Heart right ventricle (tissue), 16 donors: ENCODE measurements around the gene DAB2IP. TPM values are rescaled to one million over a fixed set of nuclear protein-coding genes. Genes with fewer than 3 reads are reported as not detected.
A peak's percentile ranks its signal among the peaks of the same experiment; 100 is the strongest.
"Not testable (repeated sequence)": the region's sequence is repeated elsewhere in the genome, so short reads cannot be mapped to it uniquely, and the experiment has no call there.

Experiments used
- ATAC-seq, 8 donors: fragments of 200-7000 bp; cut with Tn5 transposase; one replicate each; pipeline ENCODE4 v1.9.1; 2020; ENCODE audit warnings: mild to moderate bottlenecking in 8 of 8, moderate library complexity in 8 of 8, moderate number of reproducible peaks in 1 of 8
- DNase-seq, 2 donors: peaks; one replicate each; pipeline ENCODE4 v3.0.0-alpha.2; 2020
- H3K27ac ChIP-seq, 10 donors: fragments of 200-600 bp; sonication (generic) in 2 of 10; one replicate each; pipeline versions ENCODE4 v1.5.0 to v1.8.0; 2020 to 2022; ENCODE audit warnings: mild to moderate bottlenecking in 3 of 10
- H3K27me3 ChIP-seq, 7 donors: fragments of 200-600 bp; one replicate each; pipeline ENCODE4 v1.8.0; 2021 to 2022; ENCODE audit warnings: mild to moderate bottlenecking in 2 of 7
- H3K36me3 ChIP-seq, 9 donors: fragments of 200-600 bp; sonication (generic) in 1 of 9; one replicate each; pipeline versions ENCODE4 v1.5.0 to v1.8.0; 2020 to 2022; ENCODE audit warnings: mild to moderate bottlenecking in 2 of 9
- H3K4me1 ChIP-seq, 9 donors: fragments of 200-600 bp; sonication (generic) in 1 of 9; one replicate each; pipeline versions ENCODE4 v1.5.0 to v1.8.0; 2020 to 2022; ENCODE audit warnings: mild to moderate bottlenecking in 4 of 9
- H3K4me3 ChIP-seq, 10 donors: fragments of 200-600 bp; sonication (generic) in 2 of 10; one replicate each; pipeline versions ENCODE4 v1.5.0 to v1.8.0; 2020 to 2022; ENCODE audit warnings: mild to moderate bottlenecking in 7 of 10, moderate library complexity in 2 of 10
- H3K9me3 ChIP-seq, 11 donors: fragments of 200-600 bp in 10 of 11; sonication (generic) in 2 of 11; one replicate each; pipeline versions ENCODE4 v1.5.0 to v1.8.0; 2013 to 2022; ENCODE audit warnings: mild to moderate bottlenecking in 2 of 11, control low read depth in 1 of 11, moderate library complexity in 1 of 11
- CTCF ChIP-seq, 9 donors: fragments of 200-600 bp; sonication (generic) in 2 of 9; IDR thresholded peaks; one replicate each; pipeline versions ENCODE4 v1.5.0 to v1.8.0; 2021 to 2022; ENCODE audit warnings: antibody characterized with exemption in 9 of 9, mild to moderate bottlenecking in 5 of 9, moderate library complexity in 1 of 9
- WGBS, 2 donors: extraction: QIAGEN DNeasy Blood & Tissue Kit; methylation state at CpG; one replicate each; pipeline ENCODE4 v1.1.7; 2013; ENCODE audit warnings: inconsistent platforms in 1 of 2; 5-methylcytosine and 5-hydroxymethylcytosine counted together
- intact Hi-C, 10 donors: fragments of 100-400 bp; cut with DNase I; formaldehyde crosslinking; loops; one replicate each; pipeline versions ENCODE4 v1.11.1 to v1.14.2; 2022
- polyA plus RNA-seq, 2 donors: library from polyadenylated mRNA; stranded (reverse); fragments of 200-250 nt; gene quantifications; one replicate each; pipeline ENCODE4 v1.2.3, GENCODE V29; 2013
- total RNA-seq, 10 donors: library from RNA; stranded (reverse); fragmentation: NEBNext Ultra II Directional in 3 of 10; extraction: Animal tissue kit (Norgen Biotek cat#: 25700) in 3 of 10; gene quantifications; one replicate each; pipeline versions ENCODE4 v1.2.1 to v1.2.4, GENCODE V29; 2021 to 2023
- donor health status: Arrhythmogenic right ventricular cardiomyopathy.
- donor health status: ischemic (EF 13 %, LVEDD 7.1; RV severe dilation, severe dysfunction).
- donor health status: healthy with polysubstance abuse.
- donor health status: DM: no; HTN: yes; CAD: no.
- donor health status: DM: no; HTN: no; CAD: no.
- donor health status: ischemic (EF 25% LVEDD 6.9; RV normal size, moderate dysfunction).
- donor health status: ischemic (EF 25% LVEDD 5.7; RV mildly dilated, moderate dysfunction).
- donor health status: healthy.
- donor health status: DM: yes; HTN: yes; CAD: no.
- donor health status: Ischemic cardiomyopathy.
- donor health status: ischemic (EF 35%, LVEDD 5.7; RV mildly dilated, moderate dysfunction).
- donor health status: nonischemic (EF 11% LVEDD 7.7; RV severe dilation, severe dysfunction).
- donor health status: DM: yes; HTN: yes; CAD: no.
- donor health status: PGD.
- donor health status: ischemic (EF 29% LVEDD 5.4; RV normal size, mild dysfunction).
- donor health status: nonischemic (EF 23%, LVEDD 6.1; RV moderate dilation, normal function).

DAB2IP gene
- total and polyA plus RNA-seq, 12 donors, result 18.1 to 71.1 (median 52.8) TPM

DNA sequence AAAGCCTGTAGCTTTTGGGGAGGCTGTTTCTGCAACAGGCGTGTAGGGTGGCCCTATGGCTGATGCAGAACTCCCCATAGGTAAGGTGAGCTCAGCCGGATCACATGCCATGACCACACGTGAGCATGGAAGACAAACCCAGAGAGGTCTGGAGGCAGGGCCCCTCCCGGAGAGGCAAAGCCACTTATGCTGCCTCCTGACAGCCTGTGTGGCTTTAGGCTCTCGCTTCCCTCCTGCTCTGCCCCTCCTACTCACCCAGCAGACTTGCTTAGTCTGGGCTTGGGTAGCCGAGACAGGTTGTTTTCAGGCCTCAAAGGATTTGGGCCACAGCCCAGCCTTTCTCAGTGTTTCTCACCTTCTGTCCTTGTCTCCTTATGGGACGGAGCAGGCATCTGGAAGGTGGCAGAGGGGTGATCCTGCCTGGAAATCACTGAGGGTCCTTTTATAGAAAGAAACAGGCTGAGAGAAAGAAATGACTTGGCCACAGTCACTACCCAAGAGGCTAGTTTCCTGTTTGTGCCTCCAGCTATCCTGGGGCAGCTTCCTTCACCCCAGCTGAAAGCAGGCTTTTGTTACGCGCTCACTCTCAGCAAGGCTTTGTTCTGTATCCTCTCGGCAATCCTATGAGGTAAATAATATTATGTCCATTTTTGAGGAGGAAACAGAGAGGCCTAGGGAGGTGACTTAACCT is 89.9 kb downstream of the DAB2IP start:
- intact Hi-C loops, result loop anchor here in 7 of 10 donors (5.0 to 10.0 kb wide), 8 partner anchors 39 to 251 kb away; no protein-coding TSS in a partner anchor

DNA sequence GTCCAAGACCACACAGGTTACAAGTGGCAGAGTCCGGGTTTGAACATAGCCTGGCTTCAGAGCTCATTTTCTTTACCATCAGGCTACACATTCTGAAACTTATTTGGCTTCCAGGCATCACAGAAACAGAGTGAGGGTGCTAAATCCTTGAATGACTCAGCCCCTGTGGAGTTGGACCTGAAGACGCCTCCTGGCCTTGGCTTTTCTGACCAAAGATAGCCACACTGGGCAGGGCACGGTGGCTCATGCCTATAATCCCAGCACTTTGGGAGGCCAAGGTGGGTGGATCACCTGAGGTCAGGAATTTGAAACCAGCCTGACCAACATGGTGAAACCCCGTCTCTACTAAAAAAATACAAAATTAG is 90.5 kb downstream of the DAB2IP start:
- not testable (repeated sequence) for H3K36me3 ChIP-seq, H3K9me3 ChIP-seq, ATAC-seq, DNase-seq, H3K4me3 ChIP-seq, H3K27me3 ChIP-seq
- 72 to 77% methylated on average over 4 of the region's 4 CpGs for WGBS, 2 donors
- intact Hi-C loops, result loop anchor here in 7 of 10 donors (5.0 to 10.0 kb wide), 8 partner anchors 40 to 250 kb away; no protein-coding TSS in a partner anchor
- Histone ChIP-seq H3K27ac (peak overlapping the region in 9 of 10 donors; percentile 38 to 98 (median 92)), H3K4me1 (peaks cover 58 to 100% (median 94%) of the 10 kb centered on the region in 9 donors)

More for the DNA sequence above, 89.9 kb downstream of the DAB2IP start:
- no peaks in the 10 kb centered on the region for H3K9me3 ChIP-seq
- no peak overlapping the region for H3K4me3 ChIP-seq
- DNase-seq (no peak), ATAC-seq (no peak)
- peaks cover 60 to 100% (median 95%) of the 10 kb centered on the region in 9 donors for H3K4me1 ChIP-seq
- peak overlapping the region in 9 of 10 donors; percentile 38 to 98 (median 92) for H3K27ac ChIP-seq
- peaks cover 0 to 3% (median 0%) of the 10 kb centered on the region in 9 donors for H3K36me3 ChIP-seq
- TF ChIP-seq CTCF (IDR thresholded peaks at IDR 0.05), result no peak
- H3K27me3 ChIP-seq, result peaks cover 0 to 1% (median 0%) of the 10 kb centered on the region in 7 donors
- WGBS, 2 donors, result 57 to 60% methylated on average over 10 of the region's 10 CpGs

- Histone ChIP-seq H3K4me1 (peaks cover 58 to 100% (median 90%) of the 10 kb centered on the region in 9 donors), H3K27ac (peak overlapping the region; percentile 89 to 98 (median 94)), H3K4me3 (peak overlapping the region in 8 of 10 donors; percentile 41 to 64 (median 56)), H3K9me3 (no peaks in the 10 kb centered on the region), H3K36me3 (peaks cover 0 to 2% (median 0%) of the 10 kb centered on the region in 9 donors), H3K27me3 (no peaks in the 10 kb centered on the region)
- no peak for DNase-seq
- intact Hi-C loops, result loop anchor here in 7 of 10 donors (5.0 to 10.0 kb wide), 8 partner anchors 41 to 249 kb away; no protein-coding TSS in a partner anchor
- ATAC-seq, result no peak
- WGBS, 2 donors, result 46 to 51% methylated on average over 3 of the region's 3 CpGs
- TF ChIP-seq CTCF (IDR thresholded peaks at IDR 0.05), result no peak
These were observed 91.5 kb downstream of the DAB2IP start for GRCh38 chr9:121742923-121743322.

GRCh38 chr9:121743441-121744001 is 92.1 kb downstream of the DAB2IP start:
- peak in 3 of 9 donors; percentile 15 to 32 (median 23) for TF ChIP-seq CTCF (IDR thresholded peaks at IDR 0.05)
- intact Hi-C loops, result loop anchor here in 8 of 10 donors (1.0 to 10.0 kb wide), 10 partner anchors 41 to 249 kb away; no protein-coding TSS in a partner anchor
- peak; percentile 89 to 93 (median 92) for ATAC-seq
- Histone ChIP-seq H3K4me3 (peak overlapping the region; percentile 23 to 64 (median 52)), H3K9me3 (no peaks in the 10 kb centered on the region), H3K36me3 (no peaks in the 10 kb centered on the region), H3K27me3 (no peaks in the 10 kb centered on the region), H3K27ac (peak overlapping the region; percentile 89 to 98 (median 94)), H3K4me1 (peaks cover 58 to 100% (median 90%) of the 10 kb centered on the region in 9 donors)
- WGBS, 2 donors, result 3 to 12% methylated on average over 15 of the region's 15 CpGs
- DNase-seq, result peak; percentile 87 to 89
